Measurements from ENCODE around the gene CENPQ.

DNA sequence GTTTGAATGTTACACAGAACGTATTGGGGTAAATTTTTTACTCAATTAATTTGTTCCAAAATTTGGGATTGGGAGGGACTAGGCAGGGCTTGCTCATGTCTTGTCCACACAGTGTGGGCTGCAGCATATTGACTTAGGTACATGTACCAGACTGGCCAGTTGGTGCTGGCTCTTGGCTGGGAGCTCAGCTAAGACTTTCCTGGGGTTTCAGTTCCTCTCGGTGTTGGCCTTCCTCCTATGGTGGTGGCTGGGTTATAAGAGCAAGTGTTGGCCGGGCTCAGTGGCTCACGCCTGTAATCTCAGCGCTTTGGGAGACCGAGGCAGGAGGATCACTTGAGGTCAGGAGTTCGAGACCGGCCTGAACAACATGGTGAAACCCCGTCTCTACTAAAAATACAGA, 4.9 kb downstream of the CENPQ start:
- TF ChIP-seq, protein P1, sequence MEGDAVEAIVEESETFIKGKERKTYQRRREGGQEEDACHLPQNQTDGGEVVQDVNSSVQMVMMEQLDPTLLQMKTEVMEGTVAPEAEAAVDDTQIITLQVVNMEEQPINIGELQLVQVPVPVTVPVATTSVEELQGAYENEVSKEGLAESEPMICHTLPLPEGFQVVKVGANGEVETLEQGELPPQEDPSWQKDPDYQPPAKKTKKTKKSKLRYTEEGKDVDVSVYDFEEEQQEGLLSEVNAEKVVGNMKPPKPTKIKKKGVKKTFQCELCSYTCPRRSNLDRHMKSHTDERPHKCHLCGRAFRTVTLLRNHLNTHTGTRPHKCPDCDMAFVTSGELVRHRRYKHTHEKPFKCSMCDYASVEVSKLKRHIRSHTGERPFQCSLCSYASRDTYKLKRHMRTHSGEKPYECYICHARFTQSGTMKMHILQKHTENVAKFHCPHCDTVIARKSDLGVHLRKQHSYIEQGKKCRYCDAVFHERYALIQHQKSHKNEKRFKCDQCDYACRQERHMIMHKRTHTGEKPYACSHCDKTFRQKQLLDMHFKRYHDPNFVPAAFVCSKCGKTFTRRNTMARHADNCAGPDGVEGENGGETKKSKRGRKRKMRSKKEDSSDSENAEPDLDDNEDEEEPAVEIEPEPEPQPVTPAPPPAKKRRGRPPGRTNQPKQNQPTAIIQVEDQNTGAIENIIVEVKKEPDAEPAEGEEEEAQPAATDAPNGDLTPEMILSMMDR (IDR thresholded peaks at IDR 0.05; ENCODE audit: low read depth, low read length): no peak
- no peak for TF ChIP-seq EZH2phosphoT487 (IDR thresholded peaks at IDR 0.05; ENCODE audit: low read depth)

Measured in OCI-LY3 (cell line).